ENCODE results near the gene DYDC1. TPM values are rescaled to one million over a fixed set of nuclear protein-coding genes. Genes with fewer than 3 reads are reported as not detected.

Gene DYDC1
- total RNA-seq, 2 donors from 2014 or later: not detected

GRCh38 chr10:80397014-80397413 lies 40.5 kb upstream of the DYDC1 start:
- H3K36me3 ChIP-seq: no peaks in the 10 kb centered on the region
- no peak for TF ChIP-seq CTCF (IDR thresholded peaks at IDR 0.05)
- no peak for DNase-seq
- H3K9ac ChIP-seq (ENCODE audit: low read depth in 2 of 2, low read length in 2 of 2): no peak overlapping the region
- no peak overlapping the region for H3K4me3 ChIP-seq
- intact Hi-C loops (cut with DNase I): no loop called here
- H3K27me3 ChIP-seq: no peaks in the 10 kb centered on the region
- H3K4me1 ChIP-seq: no peaks in the 10 kb centered on the region
- H3K9me3 ChIP-seq: no peaks in the 10 kb centered on the region
- H3K27ac ChIP-seq: no peak overlapping the region

- H3K27me3 ChIP-seq: no peaks in the 10 kb centered on the region
- H3K4me3 ChIP-seq: no peak overlapping the region
- H3K9me3 ChIP-seq: no peaks in the 10 kb centered on the region
- no peak for DNase-seq
- intact Hi-C loops (cut with DNase I): no loop called here
- H3K4me1 ChIP-seq: no peaks in the 10 kb centered on the region
- TF ChIP-seq CTCF (IDR thresholded peaks at IDR 0.05): no peak
- no peaks in the 10 kb centered on the region for H3K36me3 ChIP-seq
- no peak overlapping the region for H3K27ac ChIP-seq
- no peak overlapping the region for H3K9ac ChIP-seq (ENCODE audit: low read depth in 2 of 2, low read length in 2 of 2)
These were observed 37.9 kb upstream of the DYDC1 start for GRCh38 chr10:80394358-80394916.

GRCh38 chr10:80392250-80392649 lies 35.7 kb upstream of the DYDC1 start:
- TF ChIP-seq CTCF (IDR thresholded peaks at IDR 0.05): no peak
- H3K27ac ChIP-seq: no peak overlapping the region
- H3K4me1 ChIP-seq: no peaks in the 10 kb centered on the region
- H3K9me3 ChIP-seq: no peaks in the 10 kb centered on the region
- no peak overlapping the region for H3K9ac ChIP-seq (ENCODE audit: low read depth in 2 of 2, low read length in 2 of 2)
- no peaks in the 10 kb centered on the region for H3K36me3 ChIP-seq
- no peak for DNase-seq
- H3K27me3 ChIP-seq: no peaks in the 10 kb centered on the region
- H3K4me3 ChIP-seq: no peak overlapping the region
- intact Hi-C loops (cut with DNase I): no loop called here

- no peak for TF ChIP-seq CTCF (IDR thresholded peaks at IDR 0.05)
- H3K9me3 ChIP-seq: no peaks in the 10 kb centered on the region
- no peaks in the 10 kb centered on the region for H3K4me1 ChIP-seq
- H3K9ac ChIP-seq (ENCODE audit: low read depth in 2 of 2, low read length in 2 of 2): no peak overlapping the region
- no peaks in the 10 kb centered on the region for H3K36me3 ChIP-seq
- H3K4me3 ChIP-seq: no peak overlapping the region
- intact Hi-C loops (cut with DNase I): no loop called here
- no peak overlapping the region for H3K27ac ChIP-seq
- no peak for DNase-seq
- H3K27me3 ChIP-seq: no peaks in the 10 kb centered on the region
These were observed 34.2 kb upstream of the DYDC1 start for GRCh38 chr10:80390740-80391139.

- Histone ChIP-seq H3K4me3 (no peak overlapping the region), H3K9ac (ENCODE audit: low read depth in 2 of 2, low read length in 2 of 2) (no peak overlapping the region), H3K27me3 (no peaks in the 10 kb centered on the region), H3K9me3 (no peaks in the 10 kb centered on the region), H3K4me1 (peaks cover 6% of the 10 kb centered on the region), H3K36me3 (no peaks in the 10 kb centered on the region), H3K27ac (no peak overlapping the region)
- DNase-seq: peak; percentile 40
- intact Hi-C loops (cut with DNase I): loop anchor here (5.0 kb wide), 1 partner anchor 59 kb away; no protein-coding TSS in a partner anchor
- peak; percentile 48 for TF ChIP-seq CTCF (IDR thresholded peaks at IDR 0.05)
These were observed 26.4 kb upstream of the DYDC1 start for GRCh38 chr10:80382989-80383388.
